Stimulated activated CD8-positive, alpha-beta memory T cell treated with anti-CD3 and anti-CD28 coated beads, Interleukin-12 subunit alpha, Interleukin-12 subunit beta, amount 100 ng/mL, for 4 hours (primary cell): Measurements from ENCODE around the gene UNC13C.

Experiments used
- DNase-seq: peaks from one replicate; pipeline ENCODE4 v3.0.0-alpha.2; 2020; ENCODE audit warnings: low read depth

Gene UNC13C

GRCh38 chr15:54119051-54119450, 140.8 kb downstream of the UNC13C start:
- DNase-seq: no peak

- no peak for DNase-seq
Observed at GRCh38 chr15:54120949-54121463, 142.8 kb downstream of the UNC13C start.

GRCh38 chr15:54127574-54127973, 149.3 kb downstream of the UNC13C start:
- DNase-seq: no peak

GRCh38 chr15:54131410-54131809, 153.2 kb downstream of the UNC13C start:
- DNase-seq: no peak

GRCh38 chr15:54149115-54149531, 170.9 kb downstream of the UNC13C start:
- no peak for DNase-seq

- no peak for DNase-seq
Observed at GRCh38 chr15:54150255-54150654, 172.0 kb downstream of the UNC13C start.

- no peak for DNase-seq
Observed at GRCh38 chr15:54159012-54159411, 180.8 kb downstream of the UNC13C start.

- DNase-seq: no peak
Observed at GRCh38 chr15:54187325-54187724, 209.1 kb downstream of the UNC13C start.

GRCh38 chr15:54197995-54198394, 219.8 kb downstream of the UNC13C start:
- no peak for DNase-seq

GRCh38 chr15:54206586-54207321, 228.5 kb downstream of the UNC13C start:
- no peak for DNase-seq

GRCh38 chr15:54208786-54209185, 230.5 kb downstream of the UNC13C start:
- no peak for DNase-seq

GRCh38 chr15:54212635-54213034, 234.4 kb downstream of the UNC13C start:
- no peak for DNase-seq

- DNase-seq: no peak
Observed at GRCh38 chr15:54226455-54226854, 248.2 kb downstream of the UNC13C start.

GRCh38 chr15:54227569-54227968, 249.3 kb downstream of the UNC13C start:
- no peak for DNase-seq

GRCh38 chr15:54250326-54250725, 272.1 kb downstream of the UNC13C start:
- no peak for DNase-seq

- DNase-seq: no peak
Observed at GRCh38 chr15:54256190-54256589, 277.9 kb downstream of the UNC13C start.

GRCh38 chr15:54273928-54274327, 295.7 kb downstream of the UNC13C start:
- DNase-seq: no peak

GRCh38 chr15:54277834-54278233, 299.6 kb downstream of the UNC13C start:
- no peak for DNase-seq

GRCh38 chr15:54280726-54281125, 302.5 kb downstream of the UNC13C start:
- no peak for DNase-seq

- no peak for DNase-seq
Observed at GRCh38 chr15:54282228-54282836, 304.1 kb downstream of the UNC13C start.

GRCh38 chr15:54288049-54288448, 309.8 kb downstream of the UNC13C start:
- DNase-seq: no peak

GRCh38 chr15:54289590-54290136, 311.4 kb downstream of the UNC13C start:
- DNase-seq: no peak

GRCh38 chr15:54298396-54298795, 320.2 kb downstream of the UNC13C start:
- DNase-seq: no peak
